NCI-H2029 (cell line): ENCODE results near the gene CACNA1B.

Source experiments
- DNase-seq: peaks from one replicate; lab custom pipeline; 2025; lab: John Stamatoyannopoulos, UW

The CACNA1B gene

DNA sequence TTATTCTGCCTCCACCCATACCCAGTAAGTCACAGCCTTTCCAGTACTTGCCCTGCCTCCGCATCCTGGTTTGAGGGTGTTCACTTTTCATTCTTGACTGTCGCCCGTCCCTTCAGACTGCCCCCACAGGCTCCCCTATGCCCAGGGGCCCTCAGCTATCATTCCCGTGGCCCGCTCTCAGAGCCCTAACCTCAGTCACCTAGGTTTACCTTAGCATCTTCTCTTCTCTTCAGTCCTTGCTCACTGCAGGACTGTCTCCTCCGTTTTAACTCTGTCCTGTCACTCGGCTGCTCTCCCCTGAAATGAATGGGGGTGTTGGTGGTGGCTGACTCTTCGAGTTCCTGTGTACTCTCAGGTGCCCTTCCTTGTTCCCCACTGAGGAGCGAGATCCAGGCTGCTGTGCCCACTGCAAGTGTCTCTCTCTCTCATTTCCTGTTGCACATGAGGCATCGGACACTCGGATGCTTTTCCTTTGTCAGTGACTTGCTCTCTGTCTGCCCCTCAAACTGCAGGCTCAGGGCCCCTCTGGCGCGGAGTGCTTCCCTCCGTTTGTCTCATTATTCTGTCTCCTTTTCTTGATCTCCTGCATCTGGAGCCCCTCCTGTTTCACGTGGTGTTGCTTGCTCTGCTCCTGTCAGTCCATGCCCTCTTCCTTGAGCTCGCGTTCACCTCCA, 89.8 kb downstream of the CACNA1B start:
- DNase-seq = no peak

DNA sequence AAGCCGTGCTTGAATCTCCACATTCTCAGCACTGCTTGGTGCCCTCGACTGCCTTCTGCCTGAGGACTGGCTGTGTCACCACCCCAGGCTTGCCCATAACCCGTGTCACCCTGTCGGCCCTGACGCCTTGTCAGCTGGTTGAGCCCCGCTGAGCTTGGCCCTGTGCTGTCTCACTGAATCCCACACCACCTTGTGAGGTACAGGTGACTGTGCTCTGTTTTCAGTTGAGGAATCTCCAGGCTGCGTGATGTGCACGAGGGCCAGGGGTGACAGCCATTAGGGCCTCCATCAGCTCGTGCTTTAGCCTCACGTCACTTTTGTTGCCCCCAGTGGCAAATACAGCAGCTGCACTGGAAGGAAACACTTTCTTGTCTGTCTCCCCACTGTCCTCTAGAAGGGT, 90.7 kb downstream of the CACNA1B start:
- no peak for DNase-seq

DNA sequence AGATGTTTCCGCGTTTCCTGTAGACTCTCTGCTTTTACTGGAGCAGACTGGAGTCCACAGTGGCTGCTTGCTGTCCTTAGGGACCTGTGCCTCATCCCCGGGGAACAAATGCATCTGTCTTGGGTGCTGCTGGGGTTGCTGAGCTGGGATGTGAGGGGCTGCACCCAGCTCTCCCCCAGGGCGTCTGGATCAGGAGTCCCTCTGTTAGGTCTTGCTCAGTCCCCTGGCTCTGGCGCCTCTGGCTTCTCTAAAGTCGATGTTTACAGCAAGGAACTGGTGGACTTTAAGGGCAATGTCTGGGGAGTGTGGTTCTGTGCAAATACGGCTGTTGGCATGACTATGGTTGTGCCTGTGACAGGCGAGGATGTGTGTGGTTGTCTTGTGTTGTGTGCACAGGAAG, 91.4 kb downstream of the CACNA1B start:
- no peak for DNase-seq

DNA sequence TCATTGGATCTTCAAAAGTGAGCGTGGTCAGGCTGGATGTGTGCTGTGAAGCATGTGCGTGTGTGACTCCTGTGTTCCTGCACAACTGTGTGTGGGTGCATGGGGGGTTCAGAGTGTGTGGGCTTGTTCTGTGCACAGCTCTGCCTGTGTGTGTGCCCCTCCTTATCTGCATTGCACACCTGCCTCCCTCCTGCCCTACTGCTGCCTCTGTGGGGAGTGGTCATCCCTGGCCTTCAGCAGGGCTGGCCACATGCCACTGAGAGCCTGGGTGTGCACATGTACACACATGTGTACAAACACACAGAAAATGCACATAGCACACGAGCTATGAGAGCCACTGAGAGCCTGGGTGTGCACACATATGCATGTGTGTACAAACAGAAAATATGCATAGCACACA, 92.1 kb downstream of the CACNA1B start:
- no peak for DNase-seq

DNA sequence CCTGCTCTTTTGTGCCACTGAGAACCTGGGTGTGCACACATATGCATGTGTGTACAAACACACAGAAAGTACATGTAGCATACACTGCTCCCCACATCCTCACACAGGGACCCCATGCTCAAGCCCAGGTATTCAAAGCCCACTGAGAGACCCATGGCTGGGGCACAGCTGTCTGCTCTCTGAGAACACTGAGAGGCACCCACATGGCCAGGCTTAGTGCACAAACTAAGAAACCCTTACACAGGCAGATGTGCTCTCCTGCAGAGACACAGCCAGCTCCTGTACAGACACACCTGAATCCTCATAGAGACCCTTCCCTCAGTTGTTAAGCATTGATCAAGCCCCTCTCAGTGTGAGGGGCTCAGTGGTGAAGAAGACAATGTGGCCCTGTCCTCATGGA, 92.5 kb downstream of the CACNA1B start:
- no peak for DNase-seq

DNA sequence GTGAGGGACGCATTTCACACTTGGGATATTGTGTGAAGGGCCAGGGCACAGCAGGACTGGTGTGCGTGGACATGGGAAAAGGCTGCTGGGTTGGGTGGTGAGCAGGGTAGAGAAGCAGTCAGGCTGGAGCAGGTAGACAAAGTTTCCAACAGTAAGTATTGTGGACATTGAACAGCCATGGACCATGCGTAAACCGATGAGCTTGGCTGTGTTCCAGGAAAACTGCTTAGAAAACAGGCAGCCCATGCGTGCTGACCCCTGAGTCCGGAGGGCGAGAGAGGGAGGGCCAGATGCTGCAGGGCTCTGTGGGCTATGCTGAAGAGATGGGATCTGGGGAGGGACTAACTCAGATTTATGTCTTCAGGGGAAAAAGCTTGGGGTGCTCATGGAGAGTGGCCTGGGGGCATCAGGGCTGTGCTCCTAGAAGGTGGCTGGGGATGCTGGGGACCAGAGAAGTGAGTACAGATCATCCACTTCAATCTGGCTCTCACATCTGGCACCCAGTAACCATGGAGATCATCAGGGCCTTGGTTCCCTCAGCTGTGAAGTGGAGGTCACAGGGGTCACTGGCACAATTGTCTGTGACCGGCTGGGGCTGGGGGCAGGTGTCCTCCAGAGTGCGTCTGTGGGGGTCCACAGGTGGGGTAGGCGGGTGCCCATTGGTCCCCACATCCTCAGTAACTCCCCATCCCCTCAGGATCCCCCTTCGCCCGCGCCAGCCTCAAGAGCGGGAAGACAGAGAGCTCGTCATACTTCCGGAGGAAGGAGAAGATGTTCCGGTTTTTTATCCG, 93.3 kb downstream of the CACNA1B start:
- DNase-seq = no peak

DNA sequence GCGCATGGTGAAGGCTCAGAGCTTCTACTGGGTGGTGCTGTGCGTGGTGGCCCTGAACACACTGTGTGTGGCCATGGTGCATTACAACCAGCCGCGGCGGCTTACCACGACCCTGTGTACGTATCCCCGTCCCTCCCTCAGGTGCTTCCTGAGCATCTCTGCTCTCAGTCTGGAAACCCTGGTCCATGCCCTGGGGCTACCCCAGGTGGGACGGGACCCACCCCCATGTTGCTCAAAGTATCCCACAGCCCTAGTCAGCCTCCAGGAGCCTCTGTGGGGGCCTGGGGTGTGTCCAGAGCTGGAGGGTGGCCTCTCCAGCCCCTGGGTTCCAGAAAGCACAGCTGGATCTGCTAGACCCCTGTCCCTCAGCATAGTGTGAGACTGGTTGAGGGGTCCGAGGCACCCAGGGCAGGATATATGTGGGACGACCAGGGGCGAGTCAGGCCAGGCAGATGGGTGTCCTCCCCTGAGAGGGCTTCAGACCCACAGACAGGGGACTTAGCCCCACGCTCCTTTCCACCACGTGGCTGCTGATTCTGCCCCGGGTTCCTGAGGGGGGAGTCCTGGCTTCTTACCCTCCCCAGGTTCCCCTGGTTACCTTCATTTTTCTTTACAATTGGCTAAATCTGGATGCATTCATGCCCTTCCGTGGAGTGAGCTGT, 94.0 kb downstream of the CACNA1B start:
- no peak for DNase-seq

DNA sequence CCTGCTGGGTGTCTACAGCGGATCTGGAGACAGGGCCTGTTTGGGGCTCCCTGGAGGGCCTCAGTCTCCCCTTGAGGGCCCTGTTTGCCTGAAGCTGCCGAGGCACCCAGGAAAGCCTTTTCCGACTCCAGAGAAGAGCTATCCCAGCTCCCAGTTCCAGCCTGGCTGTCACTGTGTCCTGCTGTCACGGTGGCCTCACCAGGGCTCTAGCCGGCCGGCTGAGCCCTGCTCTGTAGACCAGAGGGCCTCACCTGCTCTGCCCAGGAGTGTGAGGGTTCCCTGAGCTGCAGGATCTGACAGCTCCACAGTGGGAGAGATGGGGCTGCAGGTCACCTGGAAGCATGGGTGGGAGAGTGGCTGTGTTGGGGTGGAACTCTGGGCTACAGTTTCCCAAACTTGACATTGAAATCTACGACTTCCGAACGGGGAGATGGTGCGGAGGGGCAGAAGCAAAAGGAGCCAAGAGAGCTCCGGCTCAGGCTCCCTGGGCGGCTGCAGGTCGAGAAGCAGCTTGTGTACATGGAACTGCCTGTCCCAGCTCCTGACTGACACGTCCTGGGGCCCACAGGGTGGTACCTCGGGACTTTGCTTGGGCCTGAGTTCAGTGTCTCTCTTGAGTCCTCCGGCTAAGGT, 94.9 kb downstream of the CACNA1B start:
- DNase-seq = no peak

DNA sequence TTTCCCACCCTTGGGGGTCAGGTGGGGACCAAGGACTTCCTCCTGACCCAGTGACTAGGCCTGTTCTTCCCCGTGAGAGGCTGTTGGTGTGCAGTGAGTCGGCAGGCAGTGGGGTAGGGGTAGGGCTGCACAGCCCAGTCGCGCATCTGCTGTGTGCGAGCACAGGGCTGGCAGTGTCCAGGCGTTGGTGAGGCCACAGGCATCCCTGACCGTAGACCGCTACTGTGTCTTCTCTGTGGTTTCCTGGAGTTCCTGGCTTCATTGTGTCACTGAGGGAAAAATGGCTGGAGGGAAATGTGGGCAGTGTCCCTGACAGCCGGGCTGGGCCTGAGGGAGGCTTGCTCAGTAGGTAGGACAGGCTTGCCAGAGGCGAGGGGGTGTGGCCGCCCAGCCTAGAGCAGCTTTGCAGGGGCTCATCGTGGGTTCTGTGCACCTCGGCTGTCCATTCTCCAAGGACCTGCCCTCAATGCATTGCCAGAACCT, 95.4 kb downstream of the CACNA1B start:
- no peak for DNase-seq

DNA sequence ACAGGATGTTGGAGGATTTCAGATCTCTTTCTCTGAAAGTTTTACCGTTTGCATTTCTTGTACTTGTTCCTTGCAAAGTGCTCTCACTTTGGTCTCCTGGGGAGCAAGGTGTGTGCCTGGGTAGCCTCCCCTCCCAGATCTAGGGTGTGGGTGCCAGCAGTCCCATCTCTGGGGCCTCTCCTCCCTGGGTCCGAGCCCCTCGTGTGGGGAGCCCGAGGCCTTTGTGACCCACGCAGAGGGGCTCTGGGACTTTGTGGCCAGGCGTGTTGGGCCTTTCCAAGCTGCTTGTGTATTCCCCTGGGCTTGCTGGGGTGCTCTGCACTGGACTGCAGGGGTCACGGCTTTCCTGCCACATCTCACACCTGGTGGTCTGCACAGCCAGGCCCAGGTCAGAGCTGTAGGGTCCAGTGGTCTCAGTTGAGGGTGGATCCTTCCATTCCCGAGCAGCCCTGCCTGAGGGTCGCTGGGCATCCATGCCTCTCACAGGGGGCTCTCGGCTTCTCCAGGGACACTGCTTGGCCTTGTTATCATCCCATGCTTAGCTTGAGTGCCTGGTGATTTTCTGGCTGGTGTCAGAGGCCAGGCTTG, 96.3 kb downstream of the CACNA1B start:
- no peak for DNase-seq

DNA sequence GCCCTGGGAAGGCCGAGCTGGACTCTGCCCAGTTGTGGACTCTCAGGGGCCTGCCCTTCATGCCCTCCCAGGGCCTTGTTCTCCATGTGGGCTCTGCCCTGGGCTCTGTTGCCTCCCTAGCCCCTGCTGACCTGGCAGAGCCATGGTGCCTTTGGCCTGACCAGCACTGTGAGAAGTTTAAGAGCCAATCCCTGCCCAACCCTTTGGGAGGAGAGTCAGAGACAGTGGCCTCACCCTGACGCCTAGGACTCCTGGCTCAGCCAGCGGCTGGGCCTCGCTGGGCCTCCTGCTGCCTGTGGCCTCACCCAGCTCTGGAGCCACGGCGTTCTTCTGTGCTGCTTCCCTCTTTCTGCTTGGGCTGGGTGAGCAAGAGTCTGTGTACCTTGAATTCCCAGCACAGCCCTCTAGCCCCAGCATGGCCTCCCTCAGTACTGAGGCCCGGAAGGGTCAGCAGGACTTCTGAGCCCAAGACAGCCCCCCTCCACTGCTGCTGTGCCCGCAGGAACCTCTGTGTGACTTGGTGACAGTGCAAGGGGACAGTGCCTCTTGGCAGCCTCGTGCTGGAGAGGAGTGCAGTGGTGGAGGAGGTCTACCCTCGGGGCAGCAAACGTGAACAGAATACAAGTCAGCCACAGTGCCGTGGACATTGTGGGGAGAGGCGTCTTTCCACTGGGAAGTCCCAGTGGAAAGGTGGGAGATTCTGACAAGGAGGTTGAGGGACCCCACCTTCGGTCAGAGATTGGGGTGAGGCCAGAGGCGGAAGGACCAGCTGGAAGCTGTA, 97.4 kb downstream of the CACNA1B start:
- DNase-seq = no peak

DNA sequence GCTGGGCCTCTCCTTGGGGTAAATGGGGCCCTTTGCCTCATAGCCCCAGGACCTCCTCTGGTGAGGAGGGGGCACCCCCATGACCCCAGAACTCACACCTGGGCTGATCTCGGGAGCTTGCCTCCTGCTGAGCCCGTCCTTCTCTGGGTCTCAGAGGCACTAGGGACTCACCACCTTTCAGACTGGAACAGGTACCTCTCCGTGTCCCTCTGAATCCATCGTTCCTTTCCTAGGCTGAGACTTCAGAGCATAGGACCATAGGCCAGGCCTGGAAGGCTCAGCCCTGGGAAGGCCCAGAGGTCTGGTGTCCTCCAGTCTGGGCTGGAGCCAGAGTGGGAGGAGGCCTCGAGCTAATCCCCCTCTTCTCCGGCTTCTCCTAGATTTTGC, 97.9 kb downstream of the CACNA1B start:
- no peak for DNase-seq

DNA sequence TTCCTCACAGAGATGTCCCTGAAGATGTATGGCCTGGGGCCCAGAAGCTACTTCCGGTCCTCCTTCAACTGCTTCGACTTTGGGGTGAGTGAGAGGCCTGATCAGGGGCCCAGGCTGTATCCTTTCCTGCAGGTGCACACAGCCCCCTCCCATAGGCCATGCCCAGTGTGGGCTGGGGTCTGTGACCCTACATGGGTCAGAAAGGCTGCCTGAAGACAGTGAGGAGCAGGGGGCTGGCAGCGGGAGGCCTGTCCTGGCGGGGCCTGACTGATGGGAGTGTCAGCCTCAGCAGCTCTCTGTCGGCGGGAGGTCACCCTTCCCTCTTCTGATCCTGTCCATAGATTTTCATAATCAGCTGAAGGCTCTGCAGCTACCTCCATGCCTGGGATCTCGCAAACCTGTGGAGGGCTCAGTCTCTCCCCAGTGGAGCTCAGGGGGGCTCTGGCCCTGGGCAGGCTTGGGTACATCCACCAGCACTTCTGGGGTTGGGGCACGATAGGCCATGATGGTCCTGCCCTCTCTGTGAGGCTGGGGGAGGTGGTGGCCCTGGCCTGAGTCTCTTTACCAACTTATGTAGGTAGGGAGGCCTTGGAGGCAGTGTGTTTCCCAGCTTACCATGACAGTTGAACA, 98.5 kb downstream of the CACNA1B start:
- DNase-seq = no peak

DNA sequence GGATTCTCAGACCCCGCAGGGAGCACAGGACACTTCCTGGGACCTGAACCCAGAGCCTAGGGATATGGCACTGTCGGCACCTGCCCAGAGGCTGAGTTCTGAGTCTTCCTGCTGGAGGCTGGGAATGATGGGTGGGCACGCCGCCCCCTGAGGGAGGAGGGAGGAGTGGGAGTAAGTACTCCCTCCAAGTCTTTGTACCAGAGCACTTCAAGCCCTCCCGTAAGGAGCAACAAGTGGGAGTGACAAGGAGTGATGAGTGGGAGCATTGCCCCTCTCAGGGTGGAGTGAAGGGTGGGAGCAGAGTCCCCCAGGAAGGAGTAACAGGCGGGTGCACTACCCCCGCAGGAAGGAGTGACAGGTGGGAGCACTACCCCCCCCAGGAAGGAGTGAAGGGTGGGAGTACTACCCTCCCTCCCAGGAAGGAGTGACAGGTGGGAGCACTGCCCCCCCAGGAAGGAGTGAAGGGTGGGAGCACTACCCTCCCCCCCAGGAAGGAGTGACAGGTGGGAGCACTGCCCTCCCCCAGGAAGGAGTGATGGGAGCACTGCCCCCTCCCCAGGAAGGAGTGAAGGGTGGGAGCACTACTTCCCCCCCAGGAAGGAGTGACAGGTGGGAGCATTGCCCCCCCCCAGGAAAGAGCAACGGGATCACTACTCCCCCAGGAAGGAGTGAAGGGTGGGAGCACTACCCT, 100.1 kb downstream of the CACNA1B start:
- DNase-seq = no peak

DNA sequence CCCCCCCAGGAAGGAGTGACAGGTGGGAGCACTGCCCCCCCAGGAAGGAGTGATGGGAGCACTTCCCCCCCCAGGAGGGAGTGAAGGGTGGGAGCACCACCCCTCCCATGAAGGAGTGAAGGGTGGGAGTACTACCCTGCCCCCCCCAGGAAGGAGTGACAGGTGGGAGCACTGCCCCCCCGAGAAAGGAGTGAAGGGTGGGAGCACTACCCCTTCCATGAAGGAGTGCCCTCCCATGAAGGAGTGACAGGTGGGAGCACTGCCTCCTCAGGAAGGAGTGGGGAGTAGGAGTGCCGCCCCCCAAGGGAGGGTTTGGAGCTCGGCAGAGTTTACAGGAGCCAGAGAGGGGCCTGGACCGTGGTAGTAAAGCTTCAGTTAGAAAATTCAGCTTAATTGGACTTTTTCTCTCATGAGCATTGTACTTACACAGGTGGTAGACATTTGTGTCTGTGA, 100.7 kb downstream of the CACNA1B start:
- no peak for DNase-seq

DNA sequence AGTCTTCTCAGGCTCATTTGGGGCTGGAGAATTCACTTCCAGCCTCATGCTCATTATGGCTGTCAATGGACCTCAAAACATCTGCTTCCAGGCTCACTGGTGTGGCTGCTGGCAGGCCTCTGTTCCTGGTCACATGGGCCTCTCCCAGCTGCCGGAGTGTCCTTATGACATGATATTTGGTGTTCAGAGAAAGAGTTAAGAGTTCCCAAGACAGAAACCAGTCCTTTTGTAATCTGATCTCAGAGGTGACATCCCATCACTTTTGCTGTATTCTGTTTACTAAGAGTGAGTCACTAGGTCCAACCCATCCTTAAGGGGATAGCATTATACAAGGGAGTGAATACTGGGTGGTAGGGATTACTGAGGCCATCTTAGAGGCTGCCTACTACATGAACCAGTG, 104.6 kb downstream of the CACNA1B start:
- DNase-seq = peak; percentile 52

DNA sequence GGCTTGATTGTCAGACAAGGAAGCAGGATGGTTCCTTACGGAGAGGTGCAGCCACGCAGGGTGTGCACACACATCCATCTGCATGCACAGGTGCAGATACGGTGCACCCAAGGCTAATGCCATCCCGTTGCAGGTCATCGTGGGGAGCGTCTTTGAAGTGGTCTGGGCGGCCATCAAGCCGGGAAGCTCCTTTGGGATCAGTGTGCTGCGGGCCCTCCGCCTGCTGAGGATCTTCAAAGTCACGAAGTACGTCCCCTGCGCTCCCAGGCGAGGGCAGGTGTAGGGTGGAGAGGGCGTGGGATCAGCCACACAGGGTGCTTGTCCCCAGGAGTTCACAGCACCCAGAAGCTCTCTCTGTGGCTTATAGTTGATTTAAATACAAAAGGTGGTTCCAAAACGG, 106.4 kb downstream of the CACNA1B start:
- no peak for DNase-seq

DNA sequence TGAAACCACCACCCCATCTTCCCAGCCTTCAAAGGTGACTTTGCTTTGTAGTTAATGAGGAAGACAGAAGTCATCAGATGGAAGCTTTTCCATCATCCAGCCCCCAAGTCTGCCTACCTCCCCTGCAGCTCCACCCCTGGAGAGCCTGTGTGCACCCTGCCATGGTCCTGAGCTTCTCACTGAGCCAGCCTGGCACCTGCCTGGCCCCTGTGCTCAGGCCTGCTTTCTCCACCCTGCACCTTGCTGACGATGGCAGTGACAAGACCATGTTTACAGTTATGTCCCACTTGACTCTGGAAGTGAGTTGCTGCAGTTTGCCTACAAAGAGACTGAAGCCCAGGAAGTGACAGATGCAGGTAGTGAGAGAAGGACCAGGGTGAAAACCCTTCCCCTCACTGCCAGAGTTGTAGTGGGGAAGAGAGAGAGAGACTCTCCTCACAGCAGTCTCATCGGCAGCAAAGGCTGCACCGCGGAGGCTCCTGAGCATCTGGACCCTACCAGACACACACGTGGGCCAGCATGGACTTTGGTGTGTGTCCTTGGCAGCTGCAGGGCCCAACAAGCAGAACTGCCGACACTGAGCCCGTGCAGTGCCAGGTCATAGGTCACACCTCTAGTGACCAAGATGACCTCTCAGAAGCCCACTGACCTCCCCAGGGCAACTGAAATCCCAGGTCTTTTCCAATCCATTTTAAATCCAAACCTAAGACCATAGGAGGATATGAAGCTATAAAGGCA, 107.1 kb downstream of the CACNA1B start:
- DNase-seq = no peak

DNA sequence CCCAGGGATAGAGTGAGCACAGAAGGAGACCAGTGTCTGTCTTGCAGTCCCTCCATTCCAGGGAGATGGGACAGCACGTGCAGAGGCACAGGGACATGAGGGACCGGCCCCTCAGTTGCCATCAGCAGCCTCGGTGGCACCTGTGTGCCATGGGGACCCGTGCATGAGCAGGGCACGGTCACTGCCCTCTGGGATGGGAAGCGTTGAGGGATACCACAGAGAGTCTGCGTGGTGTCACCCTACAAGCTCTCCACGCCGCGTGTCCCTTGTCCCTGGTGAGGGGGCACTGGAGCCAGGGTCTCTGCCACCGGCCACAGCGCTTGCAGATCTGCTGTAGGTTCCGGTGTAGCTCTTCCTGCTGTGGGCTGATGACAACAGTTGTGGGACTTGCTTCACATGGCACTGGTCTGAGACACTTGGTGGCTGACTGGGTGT, 108.1 kb downstream of the CACNA1B start:
- no peak for DNase-seq
